ENCODE data around the gene FBXL14.

DNA sequence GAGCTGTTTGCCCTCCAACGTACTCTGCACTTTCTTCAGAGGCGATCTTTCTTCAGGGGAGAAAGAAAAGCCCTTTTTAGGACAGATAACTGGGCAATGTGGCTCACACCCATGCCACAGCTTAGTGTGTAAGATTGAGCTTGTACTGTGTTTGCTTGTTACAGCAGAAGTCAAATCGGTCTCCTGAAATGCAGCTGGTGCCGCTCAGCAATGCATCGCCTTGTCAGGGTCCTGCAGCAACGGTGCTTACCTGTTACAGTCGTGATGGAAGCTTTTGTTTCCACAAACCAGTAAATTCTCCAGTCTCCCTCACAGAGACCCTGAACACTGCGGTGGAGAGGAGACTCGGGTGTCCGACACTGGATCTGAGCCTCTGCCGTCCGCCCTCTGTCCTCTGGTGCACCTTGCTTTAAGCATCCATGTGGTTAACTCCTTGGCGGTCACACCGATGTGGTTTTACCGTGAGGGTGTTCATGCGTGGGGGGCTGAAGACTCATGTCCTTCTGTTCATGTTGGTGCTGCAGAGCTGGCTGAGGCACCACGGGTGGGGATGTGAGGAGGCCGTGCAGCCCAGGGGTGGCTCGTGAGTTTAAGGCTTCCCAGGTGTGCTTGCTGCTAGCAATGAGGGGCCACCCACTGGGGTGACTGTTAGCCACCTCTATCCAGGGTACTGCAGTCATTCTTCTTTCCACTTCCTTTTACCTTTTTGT is 47.3 kb downstream of the FBXL14 start:
- TF ChIP-seq ELF4 (IDR thresholded peaks at IDR 0.05) = no peak
- TF ChIP-seq SP1 (IDR thresholded peaks at IDR 0.05) = no peak
- no peak for TF ChIP-seq FOXK2 (IDR thresholded peaks at IDR 0.05)
- TF ChIP-seq NFRKB (IDR thresholded peaks at IDR 0.05) = no peak
- TF ChIP-seq BHLHE40 (IDR thresholded peaks at IDR 0.05; ENCODE audit: borderline replicate concordance) = no peak
- no peak for TF ChIP-seq SUZ12 (IDR thresholded peaks at IDR 0.05)
- TF ChIP-seq ZNF384 (IDR thresholded peaks at IDR 0.05) = no peak
- no peak for TF ChIP-seq FOXA1 (IDR thresholded peaks at IDR 0.05)

Measured in HEK293T (cell line).